ENCODE results near the gene EDNRA. TPM values are rescaled to one million over a fixed set of nuclear protein-coding genes. Genes with fewer than 3 reads are reported as not detected.
A peak's percentile ranks its signal among the peaks of the same experiment; 100 is the strongest.

Gene EDNRA
- total RNA-seq, 1 donor from 2014 or later: 135 TPM

DNA sequence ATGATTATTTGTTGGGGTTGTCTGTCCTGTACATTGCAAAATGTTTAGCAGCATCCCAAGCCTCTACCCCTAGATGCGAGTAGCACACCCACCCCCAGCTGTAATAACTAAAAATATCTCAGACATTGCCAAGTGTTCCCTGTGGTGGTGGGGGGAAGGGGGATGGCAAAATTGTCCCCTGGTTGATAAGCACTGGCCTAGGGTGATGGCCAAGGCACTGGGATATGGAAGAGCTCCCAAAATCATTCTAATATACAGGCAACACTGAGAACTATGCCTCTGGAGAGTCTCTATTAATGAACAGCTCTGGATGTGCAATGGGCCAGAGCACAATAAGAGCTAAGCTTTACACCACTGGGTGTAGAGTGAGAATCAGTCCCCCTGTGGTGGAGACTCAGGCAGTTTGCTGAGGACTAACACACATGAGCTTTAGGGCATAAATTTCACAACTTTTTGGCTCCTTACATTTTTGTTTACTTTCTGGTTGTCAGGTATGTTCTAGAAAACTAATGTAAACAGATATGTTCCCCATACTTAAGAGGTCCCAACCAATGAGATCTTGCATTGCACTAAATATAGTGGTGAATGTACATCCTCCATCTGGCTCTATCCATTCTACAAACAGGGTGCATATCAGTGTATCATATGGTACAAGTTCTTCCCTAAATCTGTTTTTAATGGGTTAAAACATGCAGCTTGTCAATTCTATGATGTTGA lies 34.5 kb downstream of the EDNRA start:
- Mint-ChIP-seq H3K4me1 (ENCODE audit: low read depth) (peaks cover 78% of the 10 kb centered on the region), H3K9me3 (ENCODE audit: low read depth) (no peaks in the 10 kb centered on the region), H3K27ac (ENCODE audit: unreplicated experiment) (no peak overlapping the region), H3K27me3 (ENCODE audit: low read depth) (no peaks in the 10 kb centered on the region), H3K4me3 (ENCODE audit: unreplicated experiment) (no peak overlapping the region), H3K36me3 (ENCODE audit: low read depth) (peaks cover 12% of the 10 kb centered on the region)
- DNase-seq (ENCODE audit: low spot score): no peak
- TF ChIP-seq, protein P1, sequence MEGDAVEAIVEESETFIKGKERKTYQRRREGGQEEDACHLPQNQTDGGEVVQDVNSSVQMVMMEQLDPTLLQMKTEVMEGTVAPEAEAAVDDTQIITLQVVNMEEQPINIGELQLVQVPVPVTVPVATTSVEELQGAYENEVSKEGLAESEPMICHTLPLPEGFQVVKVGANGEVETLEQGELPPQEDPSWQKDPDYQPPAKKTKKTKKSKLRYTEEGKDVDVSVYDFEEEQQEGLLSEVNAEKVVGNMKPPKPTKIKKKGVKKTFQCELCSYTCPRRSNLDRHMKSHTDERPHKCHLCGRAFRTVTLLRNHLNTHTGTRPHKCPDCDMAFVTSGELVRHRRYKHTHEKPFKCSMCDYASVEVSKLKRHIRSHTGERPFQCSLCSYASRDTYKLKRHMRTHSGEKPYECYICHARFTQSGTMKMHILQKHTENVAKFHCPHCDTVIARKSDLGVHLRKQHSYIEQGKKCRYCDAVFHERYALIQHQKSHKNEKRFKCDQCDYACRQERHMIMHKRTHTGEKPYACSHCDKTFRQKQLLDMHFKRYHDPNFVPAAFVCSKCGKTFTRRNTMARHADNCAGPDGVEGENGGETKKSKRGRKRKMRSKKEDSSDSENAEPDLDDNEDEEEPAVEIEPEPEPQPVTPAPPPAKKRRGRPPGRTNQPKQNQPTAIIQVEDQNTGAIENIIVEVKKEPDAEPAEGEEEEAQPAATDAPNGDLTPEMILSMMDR (IDR thresholded peaks at IDR 0.05): no peak

DNA sequence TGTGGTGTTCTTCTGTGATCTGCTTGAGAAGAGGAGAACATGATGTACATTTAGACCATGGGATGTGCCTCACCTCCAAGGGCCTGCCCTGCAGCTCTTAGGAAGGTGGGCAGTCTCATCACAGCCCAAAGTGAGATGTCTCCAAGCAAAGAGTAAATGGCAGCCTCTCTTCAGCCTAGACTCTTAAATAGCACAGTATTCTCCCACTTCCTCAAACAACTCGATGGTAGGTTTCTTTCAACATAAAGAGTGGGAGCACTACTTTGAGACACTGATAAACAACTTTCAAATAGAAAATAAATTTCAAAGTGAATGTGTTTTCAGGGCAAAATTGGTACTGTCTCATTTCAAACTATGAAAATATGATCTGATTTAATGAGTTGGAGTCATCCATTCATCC lies 35.2 kb downstream of the EDNRA start:
- TF ChIP-seq, protein P1 (IDR thresholded peaks at IDR 0.05): no peak
- DNase-seq (ENCODE audit: low spot score): no peak
- Mint-ChIP-seq H3K36me3 (ENCODE audit: low read depth) (peaks cover 12% of the 10 kb centered on the region), H3K4me3 (ENCODE audit: unreplicated experiment) (no peak overlapping the region), H3K27me3 (ENCODE audit: low read depth) (no peaks in the 10 kb centered on the region), H3K27ac (ENCODE audit: unreplicated experiment) (no peak overlapping the region), H3K4me1 (ENCODE audit: low read depth) (peaks cover 71% of the 10 kb centered on the region), H3K9me3 (ENCODE audit: low read depth) (no peaks in the 10 kb centered on the region)

DNA sequence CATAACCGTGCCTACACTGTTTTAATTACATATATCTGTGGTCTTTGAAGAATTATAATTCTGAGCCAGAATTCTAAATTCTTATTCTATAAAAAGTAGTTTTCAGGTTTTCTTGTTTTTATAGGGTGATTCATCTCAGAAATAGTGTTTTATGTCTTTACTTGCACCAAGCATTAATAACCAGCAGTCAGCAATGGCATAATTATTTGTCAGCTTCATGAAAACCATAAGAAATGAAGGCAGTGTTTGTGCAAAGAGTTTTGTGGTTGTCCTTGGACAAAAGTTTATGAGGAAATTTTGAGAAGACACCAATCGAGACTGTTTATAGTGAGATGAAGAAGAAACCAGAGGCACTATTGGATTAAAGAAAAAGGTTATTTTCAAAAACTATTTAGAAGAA lies 37.2 kb downstream of the EDNRA start:
- no peaks in the 10 kb centered on the region for H3K9me3 Mint-ChIP-seq (ENCODE audit: low read depth)
- H3K36me3 Mint-ChIP-seq (ENCODE audit: low read depth): peaks cover 15% of the 10 kb centered on the region
- H3K27me3 Mint-ChIP-seq (ENCODE audit: low read depth): no peaks in the 10 kb centered on the region
- TF ChIP-seq, protein P1 (IDR thresholded peaks at IDR 0.05): no peak
- DNase-seq (ENCODE audit: low spot score): no peak
- H3K4me1 Mint-ChIP-seq (ENCODE audit: low read depth): peaks cover 58% of the 10 kb centered on the region
- H3K27ac Mint-ChIP-seq (ENCODE audit: unreplicated experiment): peak overlapping the region; percentile 49
- no peak overlapping the region for H3K4me3 Mint-ChIP-seq (ENCODE audit: unreplicated experiment)

DNA sequence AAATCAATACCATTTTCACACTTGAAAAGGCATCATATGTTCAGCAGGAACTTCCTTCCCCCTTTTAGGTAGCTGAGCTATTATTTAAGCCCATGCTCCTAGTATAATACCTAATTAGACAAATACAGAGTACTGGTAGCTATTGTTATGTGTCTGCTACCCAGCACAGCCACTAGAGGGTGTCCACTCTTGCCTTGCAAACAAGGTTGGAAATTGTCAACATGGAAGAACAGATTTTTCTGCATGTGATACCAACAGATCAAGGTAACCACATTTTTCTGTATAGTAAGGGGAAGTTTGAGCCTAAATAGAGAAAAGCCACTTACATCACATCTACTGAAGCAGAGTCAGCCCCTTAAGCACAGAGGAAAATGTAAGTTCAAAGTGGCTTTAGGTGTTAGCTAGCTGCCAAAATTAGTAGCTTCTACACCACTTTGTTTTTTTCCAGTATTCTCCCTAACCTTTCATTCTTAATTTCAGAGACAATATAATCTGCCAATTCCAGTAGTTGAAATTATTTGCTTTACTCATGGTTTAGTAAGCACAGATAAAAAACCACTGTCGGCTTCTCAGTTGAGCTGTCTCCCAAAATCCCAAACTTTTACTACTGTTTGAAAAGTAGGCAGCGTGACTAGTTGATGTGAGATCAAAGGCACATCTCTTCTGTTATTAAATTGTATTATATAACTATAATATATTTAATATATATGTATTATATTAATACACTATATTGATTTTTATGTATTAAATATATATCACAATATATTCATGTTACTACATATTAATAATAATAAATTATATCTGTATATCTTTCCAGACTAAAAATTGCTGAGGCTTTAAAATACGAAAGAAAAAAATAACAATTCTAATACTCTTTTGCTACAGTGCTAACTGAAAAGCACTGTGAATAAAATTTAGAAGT lies 38.2 kb downstream of the EDNRA start:
- no peak for DNase-seq (ENCODE audit: low spot score)
- H3K9me3 Mint-ChIP-seq (ENCODE audit: low read depth): no peaks in the 10 kb centered on the region
- peaks cover 17% of the 10 kb centered on the region for H3K36me3 Mint-ChIP-seq (ENCODE audit: low read depth)
- H3K4me3 Mint-ChIP-seq (ENCODE audit: unreplicated experiment): no peak overlapping the region
- TF ChIP-seq, protein P1 (IDR thresholded peaks at IDR 0.05): peak; percentile 87
- H3K27ac Mint-ChIP-seq (ENCODE audit: unreplicated experiment): no peak overlapping the region
- H3K27me3 Mint-ChIP-seq (ENCODE audit: low read depth): no peaks in the 10 kb centered on the region
- peaks cover 53% of the 10 kb centered on the region for H3K4me1 Mint-ChIP-seq (ENCODE audit: low read depth)

DNA sequence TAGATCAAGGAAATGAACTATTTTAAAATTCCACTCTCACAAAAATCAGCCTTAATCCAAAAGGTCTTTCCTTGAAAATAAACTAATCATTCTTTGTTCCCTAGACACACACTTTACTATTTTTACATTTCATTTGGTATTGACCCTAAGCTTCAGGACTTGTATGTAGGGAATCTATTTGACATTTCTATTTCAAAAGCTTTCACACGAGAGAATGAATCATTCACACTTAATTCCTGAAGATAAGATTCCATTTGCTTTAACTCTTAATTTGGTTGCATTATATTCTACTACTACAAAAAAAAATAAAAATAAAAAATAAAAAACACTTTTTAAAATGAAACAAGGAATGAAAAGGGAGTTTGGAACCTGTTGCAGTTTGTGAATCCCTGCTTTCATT lies 43.7 kb downstream of the EDNRA start:
- H3K27me3 Mint-ChIP-seq (ENCODE audit: low read depth): no peaks in the 10 kb centered on the region
- TF ChIP-seq, protein P1 (IDR thresholded peaks at IDR 0.05): no peak
- H3K4me1 Mint-ChIP-seq (ENCODE audit: low read depth): peaks cover 54% of the 10 kb centered on the region
- H3K9me3 Mint-ChIP-seq (ENCODE audit: low read depth): no peaks in the 10 kb centered on the region
- H3K27ac Mint-ChIP-seq (ENCODE audit: unreplicated experiment): peak overlapping the region; percentile 82
- DNase-seq (ENCODE audit: low spot score): no peak
- peak overlapping the region; percentile 3 for H3K4me3 Mint-ChIP-seq (ENCODE audit: unreplicated experiment)
- peaks cover 32% of the 10 kb centered on the region for H3K36me3 Mint-ChIP-seq (ENCODE audit: low read depth)

All from chondrocyte (in vitro differentiated cells).